Thyroid gland (tissue), 4 donors: Measurements from ENCODE around the gene UBN1. TPM values are rescaled to one million over a fixed set of nuclear protein-coding genes. Genes with fewer than 3 reads are reported as not detected.
"Not testable (repeated sequence)": the region's sequence is repeated elsewhere in the genome, so short reads cannot be mapped to it uniquely, and the experiment has no call there.

Experiments
- DNase-seq, 2 donors: peaks; one replicate each; pipeline ENCODE4 v3.0.0-alpha.2; 2019
- H3K27ac ChIP-seq, 3 donors: fragments of 200-600 bp; sonication (generic); 1 replicate in 2 of 3; 2 replicates in 1 of 3; pipeline ENCODE4 v1.5.1; 2016 to 2019; ENCODE audit warnings: mild to moderate bottlenecking in 1 of 3, moderate library complexity in 1 of 3
- H3K27me3 ChIP-seq: fragments of 200-600 bp; sonication (generic); one replicate; pipeline ENCODE4 v1.5.1; 2019
- H3K36me3 ChIP-seq, 2 donors: fragments of 200-600 bp; sonication (generic); one replicate each; pipeline ENCODE4 v1.5.1; 2016 to 2019
- H3K4me1 ChIP-seq, 2 donors: fragments of 200-600 bp; sonication (generic); one replicate each; pipeline ENCODE4 v1.5.1; 2017 to 2019
- H3K4me3 ChIP-seq, 3 donors: fragments of 200-600 bp; sonication (generic); replicated peaks in 1 of 3; 1 replicate in 2 of 3; 2 replicates in 1 of 3; pipeline ENCODE4 v1.5.1; 2016; ENCODE audit warnings: mild to moderate bottlenecking in 1 of 3
- H3K9me3 ChIP-seq: fragments of 200-600 bp; sonication (generic); one replicate; pipeline ENCODE4 v1.5.1; 2017
- POLR2A ChIP-seq, 2 donors: fragments of 450-650 bp; IDR thresholded peaks; one replicate each; pipeline ENCODE4 v1.6.1; 2017; ENCODE audit warnings: antibody characterized with exemption in 2 of 2, mild to moderate bottlenecking in 2 of 2, moderate library complexity in 1 of 2
- WGBS, 2 donors: methylation state at CpG; one replicate each; pipeline ENCODE4 v1.1.5; 2017; 5-methylcytosine and 5-hydroxymethylcytosine counted together
- intact Hi-C: fragments of 100-400 bp; cut with DNase I; formaldehyde crosslinking; loops from one replicate; pipeline ENCODE4 v1.15.1; 2023
- total RNA-seq, 4 donors: library from RNA; depleted of rRNA; stranded (reverse); fragments of >200 nt; gene quantifications; one replicate each; pipeline ENCODE4 v1.2.3, GENCODE V29; 2016
- TF ChIP-seq, protein P1 (sequence below), 6 experiments: fragments of 200-600 bp in 3 of 6; fragments of 450-650 bp in 3 of 6; sonication (generic) in 3 of 6; IDR thresholded peaks; one replicate each; pipeline ENCODE4 v1.5.1; 2016 to 2019; ENCODE audit warnings: antibody characterized with exemption in 6 of 6, mild to moderate bottlenecking in 2 of 6, inconsistent platforms in 1 of 6, moderate library complexity in 1 of 6

UBN1 gene
- total RNA-seq, 4 donors from 2014 or later: 27.9 to 40.7 (median 30.5) TPM

DNA sequence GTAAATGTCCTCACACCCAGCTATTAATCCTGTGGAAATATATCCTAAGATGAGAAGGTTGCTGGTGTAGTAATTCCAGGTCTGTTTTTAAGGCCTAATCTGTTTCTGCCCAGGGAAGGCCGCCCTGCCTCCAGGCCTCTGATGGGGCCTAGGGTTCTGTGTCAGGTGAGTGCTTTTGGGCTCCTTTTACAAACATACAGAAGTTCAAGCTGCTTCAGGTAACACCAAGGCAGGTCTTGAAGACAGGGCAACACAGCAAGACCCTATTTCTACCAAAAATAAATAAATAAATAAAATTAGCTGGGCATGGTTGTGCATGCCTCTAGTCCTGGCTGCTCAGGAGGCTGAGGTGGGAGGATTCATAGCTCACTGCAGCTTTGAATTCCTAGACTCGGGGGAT lies 80.4 kb downstream of the UBN1 start:
- intact Hi-C loops: no loop called here

GRCh38 chr16:4928227-4928626 lies 80.9 kb downstream of the UBN1 start:
- WGBS, 2 donors: 74 to 86% methylated on average over 6 of the region's 6 CpGs
- DNase-seq: peak; percentile 34 to 36
- TF ChIP-seq POLR2A (IDR thresholded peaks at IDR 0.05): no peak
- TF ChIP-seq, protein P1, sequence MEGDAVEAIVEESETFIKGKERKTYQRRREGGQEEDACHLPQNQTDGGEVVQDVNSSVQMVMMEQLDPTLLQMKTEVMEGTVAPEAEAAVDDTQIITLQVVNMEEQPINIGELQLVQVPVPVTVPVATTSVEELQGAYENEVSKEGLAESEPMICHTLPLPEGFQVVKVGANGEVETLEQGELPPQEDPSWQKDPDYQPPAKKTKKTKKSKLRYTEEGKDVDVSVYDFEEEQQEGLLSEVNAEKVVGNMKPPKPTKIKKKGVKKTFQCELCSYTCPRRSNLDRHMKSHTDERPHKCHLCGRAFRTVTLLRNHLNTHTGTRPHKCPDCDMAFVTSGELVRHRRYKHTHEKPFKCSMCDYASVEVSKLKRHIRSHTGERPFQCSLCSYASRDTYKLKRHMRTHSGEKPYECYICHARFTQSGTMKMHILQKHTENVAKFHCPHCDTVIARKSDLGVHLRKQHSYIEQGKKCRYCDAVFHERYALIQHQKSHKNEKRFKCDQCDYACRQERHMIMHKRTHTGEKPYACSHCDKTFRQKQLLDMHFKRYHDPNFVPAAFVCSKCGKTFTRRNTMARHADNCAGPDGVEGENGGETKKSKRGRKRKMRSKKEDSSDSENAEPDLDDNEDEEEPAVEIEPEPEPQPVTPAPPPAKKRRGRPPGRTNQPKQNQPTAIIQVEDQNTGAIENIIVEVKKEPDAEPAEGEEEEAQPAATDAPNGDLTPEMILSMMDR (IDR thresholded peaks at IDR 0.05): no peak
- H3K4me3 ChIP-seq: no peak overlapping the region
- no peaks in the 10 kb centered on the region for H3K27me3 ChIP-seq
- H3K36me3 ChIP-seq: no peaks in the 10 kb centered on the region
- peak overlapping the region; percentile 27 to 54 (median 29) for H3K27ac ChIP-seq
- intact Hi-C loops: no loop called here
- peaks cover 37 to 46% of the 10 kb centered on the region in 2 donors for H3K4me1 ChIP-seq
- no peaks in the 10 kb centered on the region for H3K9me3 ChIP-seq

More for the DNA sequence above, 80.4 kb downstream of the UBN1 start:
- DNase-seq: no peak
- TF ChIP-seq, protein P1 (IDR thresholded peaks at IDR 0.05): no peak
- no peak for TF ChIP-seq POLR2A (IDR thresholded peaks at IDR 0.05)
- Histone ChIP-seq H3K4me3 (no peak overlapping the region), H3K27me3 (no peaks in the 10 kb centered on the region), H3K27ac (peak overlapping the region; percentile 29 to 54 (median 36)), H3K9me3 (no peaks in the 10 kb centered on the region), H3K36me3 (no peaks in the 10 kb centered on the region), H3K4me1 (peaks cover 37 to 46% of the 10 kb centered on the region in 2 donors)
- WGBS, 2 donors: 60 to 75% methylated on average over 2 of the region's 2 CpGs

- DNase-seq, intact Hi-C loops, H3K27me3 ChIP-seq, H3K4me3 ChIP-seq, H3K9me3 ChIP-seq, H3K36me3 ChIP-seq: not testable (repeated sequence)
- peaks cover 33 to 44% of the 10 kb centered on the region in 2 donors for H3K4me1 ChIP-seq
- H3K27ac ChIP-seq: peak overlapping the region in 1 of 3 donors; percentile 54
- 96 to 99% methylated on average over 4 of the region's 4 CpGs for WGBS, 2 donors
Observed at GRCh38 chr16:4929619-4930018, 82.3 kb downstream of the UBN1 start.

GRCh38 chr16:4931381-4931780 lies 84.1 kb downstream of the UBN1 start:
- Histone ChIP-seq H3K36me3 (no peaks in the 10 kb centered on the region), H3K27me3 (no peaks in the 10 kb centered on the region)

More at GRCh38 chr16:4931381-4931780, 84.1 kb downstream of the UBN1 start:
- intact Hi-C loops: no loop called here
- TF ChIP-seq POLR2A (IDR thresholded peaks at IDR 0.05): no peak
- TF ChIP-seq, protein P1 (IDR thresholded peaks at IDR 0.05): no peak
- H3K9me3 ChIP-seq: no peaks in the 10 kb centered on the region
- no peak overlapping the region for H3K4me3 ChIP-seq
- H3K4me1 ChIP-seq: peaks cover 37 to 46% of the 10 kb centered on the region in 2 donors
- whole genome bisulfite sequencing, 2 donors: 73 to 92% methylated on average over 10 to 11 of the region's 11 CpGs
- DNase-seq: no peak
- H3K27ac ChIP-seq: no peak overlapping the region

Other genes starting within 250 kb of the UBN1 start
- 10 to 100 TPM in 3 of 4 donors, 1 to 10 TPM in 1; 9.3 to 21.4 (median 10.9) TPM for gene UBALD1, start 232.6 kb upstream of the UBN1 start, total RNA-seq
- gene MGRN1, start 222.7 kb upstream of the UBN1 start, total RNA-seq: 10 to 100 TPM; 32.5 to 86.4 (median 57.6) TPM
- gene NUDT16L1, start 153.9 kb upstream of the UBN1 start, total RNA-seq: 10 to 100 TPM; 27.0 to 61.1 (median 38.9) TPM
- 10 to 100 TPM; 22.9 to 35.3 (median 25.1) TPM for gene ANKS3, start 113.2 kb upstream of the UBN1 start, total RNA-seq
- gene DNAAF8, start 112.9 kb upstream of the UBN1 start, total RNA-seq: 1 to 10 TPM in 3 of 4 donors, under 1 TPM in 1; 0.25 to 4.1 (median 2.8) TPM
- gene ZNF500, start 80.3 kb upstream of the UBN1 start, total RNA-seq: 10 to 100 TPM; 11.8 to 20.6 (median 17.6) TPM
- under 1 TPM in 1 of 4 donors, not detected in 3; 0.54 TPM for gene SEPTIN12, start 59.1 kb upstream of the UBN1 start, total RNA-seq
- not detected for gene SMIM22, start 52.1 kb upstream of the UBN1 start, total RNA-seq
- 10 to 100 TPM in 2 of 4 donors, 1 to 10 TPM in 2; 5.9 to 12.1 (median 8.4) TPM for gene ROGDI, start 44.8 kb upstream of the UBN1 start, total RNA-seq
- gene GLYR1, start 193 bp upstream of the UBN1 start, total RNA-seq: 10 to 100 TPM; 43.1 to 89.2 (median 75.5) TPM
- gene PPL, start 89.7 kb downstream of the UBN1 start, total RNA-seq: 10 to 100 TPM; 55.5 to 84.9 (median 72.0) TPM
- gene SEC14L5, start 110.8 kb downstream of the UBN1 start, total RNA-seq: under 1 TPM; 0.11 to 0.33 (median 0.21) TPM
- 10 to 100 TPM; 26.0 to 46.8 (median 30.8) TPM for gene NAGPA, start 186.5 kb downstream of the UBN1 start, total RNA-seq
- gene C16orf89, start 218.5 kb downstream of the UBN1 start, total RNA-seq: 100 to 1,000 TPM; 172 to 385 (median 287) TPM
- 10 to 100 TPM; 27.3 to 47.1 (median 43.0) TPM for gene ALG1, start 224.4 kb downstream of the UBN1 start, total RNA-seq